ENCODE results near the gene YPEL1. TPM values are rescaled to one million over a fixed set of nuclear protein-coding genes. Genes with fewer than 3 reads are reported as not detected.

Gene YPEL1
- total and polyA plus RNA-seq, 2 of the 13 experiments (the other 11 are each of a cell fraction or from before 2014, with no cell fraction given), result 0.33 to 2.5 TPM

- H3K27me3 ChIP-seq (ENCODE audit: control insufficient read depth in 1 of 2, insufficient read depth in 2 of 2, low read length in 2 of 2), result peaks cover 0 to 6% of the 10 kb centered on the region in 2 experiments; a peak in 2 of 5 replicates
- H3K9me3 ChIP-seq (ENCODE audit: low read length), result no peaks in the 10 kb centered on the region
- H4K20me1 ChIP-seq (ENCODE audit: insufficient read depth, low read length), result no peaks in the 10 kb centered on the region
- H3K4me3 ChIP-seq (replicated peaks in 1 of 3; ENCODE audit: insufficient read depth in 1 of 3, low read depth in 2 of 3, low read length in 3 of 3), result no peak overlapping the region
- intact Hi-C loops (cut with micrococcal nuclease; ENCODE audit: unreplicated experiment) (no loop called here), in situ Hi-C loops (cut with HindIII; ENCODE audit: extremely low pct_ligation_motif_present, low pct_unique_long_range_greater_than_20kb) (no loop called here)
- peaks cover 4% of the 10 kb centered on the region; the same call in 1 of the 2 replicates for H3K4me1 ChIP-seq (ENCODE audit: insufficient read depth, low read length)
- no peaks in the 10 kb centered on the region for H3K79me2 ChIP-seq (ENCODE audit: insufficient read depth, low read length)
- DNase-seq (ENCODE audit: low spot score), result peak; percentile 57
- WGBS (ENCODE audit: low lambda C conversion rate), result 0% methylated on average over 1 of the region's 5 CpGs
- peak; percentile 97 for ATAC-seq
- no peak overlapping the region for H3K27ac ChIP-seq (ENCODE audit: extremely low read length, insufficient read depth, low read length)
- no peak overlapping the region for H3K9ac ChIP-seq (ENCODE audit: insufficient read depth, low read depth, low read length)
- no peak overlapping the region for H2AFZ ChIP-seq (ENCODE audit: low read length)
- H3K4me2 ChIP-seq (ENCODE audit: low read depth, low read length), result no peak overlapping the region
- peak; percentile 70 for FAIRE-seq
- ChIA-PET POLR2A (no interaction called here), CTCF (ENCODE audit: low intra/inter-chr PET ratio, low total read pairs) (interaction anchor here (2.3 kb wide), 1 partner anchor 13 kb away, joined by 15 read pairs; no protein-coding TSS in a partner anchor)
- no peaks in the 10 kb centered on the region for H3K36me3 ChIP-seq (replicated peaks in 1 of 2; ENCODE audit: control insufficient read depth in 1 of 2, insufficient read depth in 2 of 2, low read length in 2 of 2)
- BruUV-seq (replicated peaks), result no TSS peak
- no peak for TF ChIP-seq ASH2L (IDR thresholded peaks at IDR 0.05; ENCODE audit: insufficient read length, low read depth, low read length)
- TF ChIP-seq HOMEZ (CRISPR knock-in tag; IDR thresholded peaks at IDR 0.05; ENCODE audit: low read depth), result no peak
- 0 out of 2 replicates have a peak, but pooled peaks have one; percentile 33 for TF ChIP-seq HOXA3 (CRISPR knock-in tag; IDR thresholded peaks at IDR 0.05)
- TF ChIP-seq RAD21 (CRISPR knock-in tag; IDR thresholded peaks at IDR 0.05), result peak; percentile 72
- peak; percentile 46; the same call in 1 of the 2 replicates for TF ChIP-seq SMC3 (IDR thresholded peaks at IDR 0.05; ENCODE audit: low read length)
- TF ChIP-seq TFAP4 (IDR thresholded peaks at IDR 0.05; ENCODE audit: borderline replicate concordance, low read depth), result peak; percentile 46; the same call in 1 of the 2 replicates
- no peak for TF ChIP-seq ZBTB34 (CRISPR knock-in tag; IDR thresholded peaks at IDR 0.05)
- TF ChIP-seq TAF15 (IDR thresholded peaks at IDR 0.05; ENCODE audit: low read depth, low read length, poor library complexity, severe bottlenecking), result no peak
- 0 out of 2 replicates have a peak, but pooled peaks have one; percentile 33 for TF ChIP-seq ZIK1 (CRISPR knock-in tag; IDR thresholded peaks at IDR 0.05; ENCODE audit: borderline replicate concordance, low read depth)
- no peak for TF ChIP-seq ZNF460 (CRISPR knock-in tag; IDR thresholded peaks at IDR 0.05; ENCODE audit: borderline replicate concordance)
- TF ChIP-seq SALL1 (CRISPR knock-in tag; IDR thresholded peaks at IDR 0.05), result peak; percentile 37; the same call in 1 of the 2 replicates
- 0 out of 2 replicates have a peak, but pooled peaks have one; percentile 40 for TF ChIP-seq ZNF780A (CRISPR knock-in tag; IDR thresholded peaks at IDR 0.05)
- 0 out of 2 replicates have a peak, but pooled peaks have one; percentile 51 for TF ChIP-seq ZC3H13 (CRISPR knock-in tag; IDR thresholded peaks at IDR 0.05)
- TF ChIP-seq RXRA (CRISPR knock-in tag; IDR thresholded peaks at IDR 0.05), result 0 out of 2 replicates have a peak, but pooled peaks have one; percentile 27
- peak; percentile 47 for TF ChIP-seq XRCC5 (optimal IDR thresholded peaks at IDR 0.05; ENCODE audit: low read length)
- TF ChIP-seq SMAD9 (CRISPR knock-in tag; IDR thresholded peaks at IDR 0.05), result no peak
- TF ChIP-seq, protein P1, sequence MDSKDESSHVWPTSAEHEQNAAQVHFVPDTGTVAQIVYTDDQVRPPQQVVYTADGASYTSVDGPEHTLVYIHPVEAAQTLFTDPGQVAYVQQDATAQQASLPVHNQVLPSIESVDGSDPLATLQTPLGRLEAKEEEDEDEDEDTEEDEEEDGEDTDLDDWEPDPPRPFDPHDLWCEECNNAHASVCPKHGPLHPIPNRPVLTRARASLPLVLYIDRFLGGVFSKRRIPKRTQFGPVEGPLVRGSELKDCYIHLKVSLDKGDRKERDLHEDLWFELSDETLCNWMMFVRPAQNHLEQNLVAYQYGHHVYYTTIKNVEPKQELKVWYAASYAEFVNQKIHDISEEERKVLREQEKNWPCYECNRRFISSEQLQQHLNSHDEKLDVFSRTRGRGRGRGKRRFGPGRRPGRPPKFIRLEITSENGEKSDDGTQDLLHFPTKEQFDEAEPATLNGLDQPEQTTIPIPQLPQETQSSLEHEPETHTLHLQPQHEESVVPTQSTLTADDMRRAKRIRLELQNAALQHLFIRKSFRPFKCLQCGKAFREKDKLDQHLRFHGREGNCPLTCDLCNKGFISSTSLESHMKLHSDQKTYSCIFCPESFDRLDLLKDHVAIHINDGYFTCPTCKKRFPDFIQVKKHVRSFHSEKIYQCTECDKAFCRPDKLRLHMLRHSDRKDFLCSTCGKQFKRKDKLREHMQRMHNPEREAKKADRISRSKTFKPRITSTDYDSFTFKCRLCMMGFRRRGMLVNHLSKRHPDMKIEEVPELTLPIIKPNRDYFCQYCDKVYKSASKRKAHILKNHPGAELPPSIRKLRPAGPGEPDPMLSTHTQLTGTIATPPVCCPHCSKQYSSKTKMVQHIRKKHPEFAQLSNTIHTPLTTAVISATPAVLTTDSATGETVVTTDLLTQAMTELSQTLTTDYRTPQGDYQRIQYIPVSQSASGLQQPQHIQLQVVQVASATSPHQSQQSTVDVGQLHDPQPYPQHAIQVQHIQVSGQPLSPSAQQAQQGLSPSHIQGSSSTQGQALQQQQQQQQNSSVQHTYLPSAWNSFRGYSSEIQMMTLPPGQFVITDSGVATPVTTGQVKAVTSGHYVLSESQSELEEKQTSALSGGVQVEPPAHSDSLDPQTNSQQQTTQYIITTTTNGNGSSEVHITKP (CRISPR knock-in tag; IDR thresholded peaks at IDR 0.05; ENCODE audit: low read depth), result no peak
- no peak for TF ChIP-seq CENPT (CRISPR knock-in tag; IDR thresholded peaks at IDR 0.05; ENCODE audit: low read depth)
Measured at GRCh38 chr22:21726650-21727049, 8.9 kb downstream of the YPEL1 start.

All from HepG2 (cell line).